ENCODE measurements around the gene ZNF791.

The ZNF791 gene

GRCh38 chr19:12646551-12646950, 35.8 kb downstream of the ZNF791 start:
- DNase-seq (ENCODE audit: insufficient read length, low spot score) (no peak), FAIRE-seq (no peak)
- no peak for TF ChIP-seq POLR2A (IDR thresholded peaks at IDR 0.05; ENCODE audit: low read depth, low read length)

GRCh38 chr19:12647047-12647446, 36.3 kb downstream of the ZNF791 start:
- DNase-seq (ENCODE audit: insufficient read length, low spot score) (no peak), FAIRE-seq (no peak)
- TF ChIP-seq POLR2A (IDR thresholded peaks at IDR 0.05; ENCODE audit: low read depth, low read length), result no peak

GRCh38 chr19:12647490-12648071, 36.9 kb downstream of the ZNF791 start:
- FAIRE-seq (no peak), DNase-seq (ENCODE audit: insufficient read length, low spot score) (no peak)
- no peak for TF ChIP-seq POLR2A (IDR thresholded peaks at IDR 0.05; ENCODE audit: low read depth, low read length)

GRCh38 chr19:12648088-12648487, 37.4 kb downstream of the ZNF791 start:
- FAIRE-seq, result no peak

GRCh38 chr19:12649941-12650340, 39.2 kb downstream of the ZNF791 start:
- FAIRE-seq (no peak), DNase-seq (ENCODE audit: insufficient read length, low spot score) (no peak)
- TF ChIP-seq POLR2A (IDR thresholded peaks at IDR 0.05; ENCODE audit: low read depth, low read length), result no peak

More at GRCh38 chr19:12648088-12648487, 37.4 kb downstream of the ZNF791 start:
- DNase-seq (ENCODE audit: insufficient read length, low spot score), result no peak
- TF ChIP-seq POLR2A (IDR thresholded peaks at IDR 0.05; ENCODE audit: low read depth, low read length), result no peak

GRCh38 chr19:12652219-12652618, 41.5 kb downstream of the ZNF791 start:
- TF ChIP-seq POLR2A (IDR thresholded peaks at IDR 0.05; ENCODE audit: low read depth, low read length), result no peak
- DNase-seq (ENCODE audit: insufficient read length, low spot score) (no peak), FAIRE-seq (no peak)

- no peak for TF ChIP-seq POLR2A (IDR thresholded peaks at IDR 0.05; ENCODE audit: low read depth, low read length)
- FAIRE-seq (no peak), DNase-seq (ENCODE audit: insufficient read length, low spot score) (no peak)
These were observed 44.8 kb downstream of the ZNF791 start for GRCh38 chr19:12655546-12655945.

GRCh38 chr19:12656899-12657571, 46.3 kb downstream of the ZNF791 start:
- no peak for DNase-seq (ENCODE audit: insufficient read length, low spot score)
- FAIRE-seq, result no peak
- TF ChIP-seq POLR2A (IDR thresholded peaks at IDR 0.05; ENCODE audit: low read depth, low read length), result no peak

- FAIRE-seq, result no peak
- TF ChIP-seq POLR2A (IDR thresholded peaks at IDR 0.05; ENCODE audit: low read depth, low read length), result no peak
- DNase-seq (ENCODE audit: insufficient read length, low spot score), result no peak
These were observed 47.2 kb downstream of the ZNF791 start for GRCh38 chr19:12657966-12658365.

- TF ChIP-seq POLR2A (IDR thresholded peaks at IDR 0.05; ENCODE audit: low read depth, low read length), result no peak
- FAIRE-seq (no peak), DNase-seq (ENCODE audit: insufficient read length, low spot score) (no peak)
These were observed 50.3 kb downstream of the ZNF791 start for GRCh38 chr19:12660980-12661379.

- no peak for TF ChIP-seq POLR2A (IDR thresholded peaks at IDR 0.05; ENCODE audit: low read depth, low read length)
- DNase-seq (ENCODE audit: insufficient read length, low spot score), result peak; percentile 38
- FAIRE-seq, result no peak
These were observed 53.9 kb downstream of the ZNF791 start for GRCh38 chr19:12664406-12665280.

- no peak for DNase-seq (ENCODE audit: insufficient read length, low spot score)
- FAIRE-seq, result no peak
- TF ChIP-seq POLR2A (IDR thresholded peaks at IDR 0.05; ENCODE audit: low read depth, low read length), result no peak
These were observed 54.5 kb downstream of the ZNF791 start for GRCh38 chr19:12665281-12665573.

GRCh38 chr19:12665671-12666264, 55.0 kb downstream of the ZNF791 start:
- TF ChIP-seq POLR2A (IDR thresholded peaks at IDR 0.05; ENCODE audit: low read depth, low read length), result no peak
- no peak for FAIRE-seq
- DNase-seq (ENCODE audit: insufficient read length, low spot score), result no peak
